Pons (tissue), 1 donor: Measurements from ENCODE around the gene PSMC2.

Experiments
- DNase-seq: peaks from one replicate; pipeline ENCODE4 v3.0.0-alpha.2; 2016; ENCODE audit warnings: low spot score

Gene PSMC2

DNA sequence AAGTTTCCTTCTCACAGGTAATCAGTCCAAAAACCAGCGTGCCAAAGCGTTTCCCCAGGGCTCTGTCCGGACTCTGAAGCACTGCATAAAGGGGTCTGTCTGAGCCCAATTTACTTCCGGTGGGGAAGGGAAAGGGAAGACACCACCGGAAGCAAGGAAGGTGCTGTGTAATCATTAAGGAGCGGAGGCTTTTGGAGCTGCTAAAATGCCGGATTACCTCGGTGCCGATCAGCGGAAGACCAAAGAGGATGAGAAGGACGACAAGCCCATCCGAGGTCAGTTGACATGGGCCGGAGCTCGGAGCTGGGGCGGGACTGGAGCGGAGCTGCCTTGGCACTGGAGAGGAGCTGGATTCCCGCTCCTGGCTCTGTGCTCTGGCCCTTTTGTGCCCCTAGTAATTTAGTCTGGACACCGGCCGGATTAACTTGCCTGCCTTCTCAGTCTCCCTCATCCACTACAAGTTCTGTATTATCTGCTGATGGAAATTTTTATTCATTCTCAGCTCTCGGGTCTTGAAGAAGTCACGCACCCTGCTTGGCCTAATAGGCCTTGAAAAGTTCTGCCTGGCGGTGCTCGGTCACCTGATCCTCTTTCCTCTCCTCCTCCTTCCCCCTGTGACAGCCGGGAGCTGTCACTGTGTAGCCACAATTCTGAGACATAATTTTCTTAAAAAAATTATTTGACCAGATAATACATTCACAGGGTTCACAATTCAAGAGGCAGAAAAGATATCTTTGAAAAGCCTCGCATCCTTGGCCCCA lies at the start of gene PSMC2:
Gene PSMC2 (plus strand): TSS at position 137 of the 761 bp plus-strand sequence. CDS start 69 bp downstream, at position 206.
- DNase-seq, result peak; percentile 92

DNA sequence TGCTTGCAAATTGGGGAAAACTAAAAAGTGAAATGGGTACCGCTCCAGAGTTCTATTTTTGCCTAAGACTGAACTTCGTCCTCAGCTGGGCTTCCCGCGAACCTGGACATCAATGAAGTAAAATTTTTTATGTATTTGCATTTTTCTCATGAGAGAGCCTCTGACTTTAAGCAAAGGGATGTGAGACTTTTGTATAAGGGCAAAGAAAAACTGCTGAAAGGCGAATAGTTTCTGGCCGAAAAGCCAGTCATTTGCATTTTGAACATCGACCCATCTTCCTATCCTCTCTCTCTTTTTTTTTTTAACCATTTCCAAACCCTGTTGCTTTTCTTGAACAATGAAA lies 49.6 kb upstream of the PSMC2 start:
- DNase-seq, result no peak

- DNase-seq, result no peak
These were observed 47.8 kb upstream of the PSMC2 start for GRCh38 chr7:103299660-103300059.

DNA sequence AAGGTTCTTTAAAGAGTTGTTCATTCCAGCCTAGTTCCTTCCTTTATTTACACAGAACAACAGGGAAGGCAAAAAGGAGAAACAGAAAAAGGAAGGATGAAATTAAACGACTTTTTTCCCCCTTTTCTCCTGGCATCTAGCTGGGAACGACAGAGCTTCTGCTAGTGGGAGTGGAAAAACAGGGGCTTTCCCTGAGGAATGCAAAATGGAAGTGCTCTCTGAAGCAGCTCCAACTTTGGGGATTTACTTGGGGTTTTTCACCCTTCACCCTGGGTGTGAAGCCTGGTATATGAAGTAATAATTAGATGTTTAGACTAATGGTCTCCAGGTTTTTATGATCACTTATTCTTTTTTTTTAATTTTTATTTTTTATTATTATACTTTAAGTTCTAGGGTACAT lies 46.0 kb upstream of the PSMC2 start:
- DNase-seq, result no peak

GRCh38 chr7:103307503-103308231 lies 39.8 kb upstream of the PSMC2 start:
- no peak for DNase-seq

DNA sequence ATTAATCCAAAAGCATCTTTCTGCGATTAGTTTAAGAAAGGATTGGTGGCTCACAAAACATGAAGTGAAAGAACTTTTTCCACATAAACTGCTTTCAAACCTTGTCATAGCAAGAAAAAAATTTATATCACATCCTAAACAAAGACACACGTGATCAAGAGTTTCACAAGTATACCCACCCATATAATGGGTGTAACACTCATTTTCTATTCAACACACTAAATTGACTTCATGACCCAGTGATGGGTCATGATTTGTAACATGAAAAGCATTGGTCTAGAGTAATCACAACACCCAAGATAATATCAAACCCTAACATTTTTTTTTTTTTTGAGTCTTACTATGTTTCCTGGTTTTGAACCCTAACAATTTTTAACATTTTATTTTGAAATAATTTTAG lies 32.6 kb upstream of the PSMC2 start:
- DNase-seq, result no peak

DNA sequence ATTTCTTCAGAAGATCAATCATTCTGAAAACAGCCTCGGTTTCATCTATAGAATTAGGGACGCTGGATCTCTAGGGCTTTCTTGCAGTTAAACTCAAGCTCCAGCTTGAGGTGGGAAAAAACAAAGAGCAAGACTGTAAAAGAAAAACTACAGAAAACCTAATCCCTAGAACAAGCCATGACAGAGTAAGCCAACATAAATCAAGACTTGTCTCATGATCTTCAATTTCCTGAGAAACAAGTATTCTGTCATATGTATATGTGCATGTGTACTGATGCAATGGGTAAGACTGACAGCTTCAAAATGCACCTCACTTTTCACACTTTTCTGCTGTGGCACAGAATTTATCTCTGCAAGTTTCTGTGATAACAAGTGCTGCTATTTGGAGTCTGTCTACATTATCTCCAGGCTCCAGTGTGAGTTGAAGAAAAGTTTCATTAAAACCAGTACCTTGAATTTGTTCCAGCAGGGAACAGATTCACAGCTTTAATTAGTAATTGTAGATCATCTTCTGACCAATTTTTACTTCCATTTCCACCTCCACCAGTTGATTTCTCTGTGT lies 31.0 kb upstream of the PSMC2 start:
- no peak for DNase-seq

DNA sequence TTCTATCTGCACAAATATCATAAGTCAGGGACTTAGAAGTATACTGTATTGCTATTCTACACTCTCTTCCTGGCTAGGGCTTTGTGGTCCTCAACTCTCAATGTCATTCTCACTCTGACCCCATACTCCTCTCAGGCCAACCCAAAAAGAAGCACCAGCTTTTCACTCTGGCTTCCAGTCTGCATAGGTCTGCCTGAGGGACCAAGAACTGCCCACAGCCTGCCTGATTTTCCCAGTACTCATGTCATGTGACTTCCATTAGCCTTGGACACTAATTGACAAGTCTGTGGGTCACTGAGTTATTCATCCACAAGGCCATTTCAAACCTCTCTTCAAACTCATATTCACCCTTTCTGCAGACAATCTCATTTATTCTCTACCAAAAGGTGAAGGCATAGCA lies 30.4 kb upstream of the PSMC2 start:
- DNase-seq, result no peak

- DNase-seq, result no peak
These were observed 21.7 kb upstream of the PSMC2 start for GRCh38 chr7:103325744-103326143.

DNA sequence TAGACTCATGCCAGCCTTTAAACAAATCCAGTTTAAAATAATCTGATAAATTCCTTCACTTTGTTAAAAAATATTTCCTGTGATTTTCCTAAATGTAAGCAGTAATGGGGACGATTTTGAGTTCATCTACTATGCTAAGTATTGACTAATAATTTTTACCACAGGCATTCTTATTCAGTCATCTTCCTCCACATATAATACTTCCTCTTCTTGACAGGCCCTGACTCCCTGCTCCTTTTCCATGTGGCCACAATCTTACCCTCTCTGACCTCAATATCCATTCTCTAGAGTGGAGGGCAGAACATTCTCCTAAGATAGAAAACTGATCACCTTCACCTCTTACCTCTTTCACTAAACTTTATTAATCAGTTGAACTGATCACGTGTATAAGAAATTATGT lies 10.7 kb upstream of the PSMC2 start:
- no peak for DNase-seq

DNA sequence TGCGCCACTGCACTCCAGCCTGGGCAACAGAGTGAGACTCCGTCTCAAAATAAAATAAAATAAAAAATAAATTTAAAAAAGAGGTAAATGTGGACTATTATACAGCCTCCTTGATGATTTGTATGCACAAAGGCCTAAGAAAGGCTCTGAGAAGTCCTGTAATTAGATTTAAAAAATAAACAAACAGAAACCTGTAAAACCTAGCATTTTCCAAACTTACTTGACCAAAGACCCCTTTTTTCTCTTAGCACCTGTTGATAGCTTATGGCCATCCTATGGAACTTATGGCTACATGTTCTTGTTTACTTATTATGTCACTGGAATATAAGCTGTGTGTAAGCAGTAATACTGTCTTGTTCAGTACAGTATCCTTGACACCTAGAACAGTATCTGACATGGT lies 8.6 kb upstream of the PSMC2 start:
- no peak for DNase-seq

GRCh38 chr7:103341466-103341865 lies 6.0 kb upstream of the PSMC2 start:
- no peak for DNase-seq

DNA sequence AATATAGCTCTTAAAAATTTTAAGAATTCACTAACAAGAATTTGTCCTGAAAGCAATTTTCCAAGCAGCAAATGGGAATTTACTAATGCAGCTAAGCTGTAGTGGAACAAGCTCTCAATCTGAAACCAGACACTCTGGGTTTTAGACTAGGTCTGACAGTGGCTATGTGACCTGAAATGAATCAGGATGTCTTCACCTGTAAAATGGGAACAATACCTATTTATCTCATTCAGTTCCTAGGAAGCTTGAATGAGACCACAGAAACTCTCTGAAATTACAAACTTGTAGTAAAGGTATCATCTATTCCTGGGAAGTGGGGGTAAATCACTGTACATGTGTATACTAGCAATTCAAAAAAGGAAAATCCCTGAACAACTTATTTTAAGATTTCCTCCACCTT lies 4.1 kb upstream of the PSMC2 start:
- DNase-seq, result no peak

- peak; percentile 15 for DNase-seq
These were observed 3.5 kb upstream of the PSMC2 start for GRCh38 chr7:103343758-103344452.

DNA sequence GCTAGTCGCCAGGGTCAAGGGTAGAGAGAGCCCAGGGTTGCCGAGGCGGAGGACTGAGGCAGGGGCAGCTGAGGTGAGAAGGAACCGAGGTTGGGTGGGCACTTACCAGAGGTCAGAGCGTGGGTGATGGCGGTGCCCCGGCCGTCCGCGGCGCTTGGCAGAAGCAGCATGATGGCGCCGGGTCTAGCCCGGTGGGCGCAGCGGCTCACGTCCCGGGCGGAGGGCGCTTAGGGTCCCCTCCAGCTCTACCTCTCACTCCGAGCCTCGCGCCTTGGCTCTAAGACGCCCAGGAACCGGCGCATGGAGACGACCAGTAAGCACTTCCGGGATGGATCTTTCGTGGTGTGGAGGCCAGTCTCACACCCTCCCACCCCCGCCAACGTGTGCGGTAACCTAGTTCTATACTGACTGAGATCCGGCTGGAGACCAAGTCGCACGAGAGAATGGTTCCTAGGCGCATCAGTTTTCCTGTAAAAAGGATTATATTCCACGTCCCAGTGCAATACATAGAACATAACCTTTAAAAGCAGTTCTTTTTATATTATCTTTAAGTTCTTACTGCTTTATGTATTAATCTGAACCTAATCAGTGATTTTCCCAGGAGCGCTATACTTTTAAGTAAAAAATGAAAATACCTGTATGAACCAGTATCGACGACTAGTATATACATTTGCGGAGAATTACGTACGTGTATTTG lies 2.8 kb upstream of the PSMC2 start, which contains the start of gene DNAJC2:
Gene DNAJC2 (minus strand): TSS at position 315 of the 697 bp plus-strand sequence. CDS start 145 bp downstream, at position 170.
- peak; percentile 89 for DNase-seq

DNA sequence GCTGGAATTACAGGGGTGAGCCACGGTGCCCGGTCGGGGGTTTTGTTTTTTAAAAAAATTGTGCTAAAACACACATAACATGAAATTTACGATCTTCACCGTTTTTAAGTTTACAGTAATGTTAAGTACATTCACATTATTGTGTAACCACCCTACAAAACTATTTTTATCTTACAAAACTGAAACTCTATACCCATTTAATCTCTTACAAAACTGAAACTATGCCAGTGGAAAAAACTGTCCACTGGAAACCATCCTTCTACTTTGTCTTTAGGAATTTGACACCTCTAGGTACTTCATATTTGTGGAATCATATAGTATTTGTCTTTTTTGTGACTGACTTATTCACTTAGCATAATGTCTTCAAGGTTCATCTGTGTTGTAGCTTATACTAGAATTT lies 1.0 kb upstream of the PSMC2 start:
- no peak for DNase-seq

DNA sequence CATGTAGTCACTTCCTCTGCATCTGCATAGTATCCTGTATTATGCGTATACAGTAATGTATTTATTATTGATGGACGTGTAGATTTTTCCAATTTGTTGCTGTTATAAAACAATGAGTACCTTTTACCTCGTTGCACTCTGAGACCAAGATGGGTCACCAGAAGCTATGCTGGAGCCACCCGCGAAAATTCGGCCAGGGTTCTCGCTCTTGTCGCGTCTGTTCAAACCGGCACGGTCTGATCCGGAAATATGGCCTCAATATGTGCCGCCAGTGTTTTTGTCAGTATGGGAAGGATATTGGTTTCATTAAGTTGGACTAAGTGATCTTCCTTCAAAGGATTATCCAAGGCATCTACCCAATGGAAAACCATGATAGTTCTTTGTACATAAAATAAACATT lies 1.0 kb downstream of the PSMC2 start:
- DNase-seq, result no peak

- DNase-seq, result no peak
These were observed 1.5 kb downstream of the PSMC2 start for GRCh38 chr7:103348959-103349358.

DNA sequence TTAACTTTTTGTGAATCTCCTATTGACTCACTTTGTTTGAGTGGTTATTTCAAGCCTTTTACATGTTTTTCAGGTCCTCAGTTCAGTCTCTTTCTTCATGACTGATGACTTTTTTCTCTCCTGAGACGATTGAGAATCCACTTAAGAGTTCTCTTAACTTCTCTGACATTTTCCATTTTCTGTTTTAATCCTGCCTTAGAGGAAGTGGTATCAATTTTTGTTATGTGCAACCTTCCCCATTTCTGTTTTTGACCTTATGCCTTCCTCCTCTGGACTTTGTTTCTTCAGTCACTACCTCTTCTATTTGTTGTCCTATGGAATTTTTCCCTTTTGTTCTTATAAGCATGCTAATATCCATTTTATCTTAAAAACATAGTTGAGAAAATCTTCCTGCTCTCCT lies 2.4 kb downstream of the PSMC2 start:
- no peak for DNase-seq

DNA sequence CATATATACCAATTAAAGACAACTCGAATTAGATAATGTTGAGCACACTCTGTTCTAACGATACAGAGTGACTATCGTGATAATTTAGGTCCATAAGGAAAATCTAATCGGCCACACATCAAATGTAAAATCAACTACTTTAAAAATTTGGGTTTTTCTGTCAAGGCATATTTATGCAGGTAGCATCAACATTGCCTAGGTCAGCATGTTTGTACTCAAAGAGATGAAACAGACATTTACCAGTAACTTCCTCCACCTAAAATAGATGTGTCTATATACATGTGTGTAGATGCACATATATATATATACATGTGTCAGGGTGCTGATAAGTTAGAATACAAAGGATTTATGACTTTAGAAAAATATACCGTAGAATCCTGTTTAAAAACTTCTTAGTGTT lies 22.0 kb downstream of the PSMC2 start:
- no peak for DNase-seq

DNA sequence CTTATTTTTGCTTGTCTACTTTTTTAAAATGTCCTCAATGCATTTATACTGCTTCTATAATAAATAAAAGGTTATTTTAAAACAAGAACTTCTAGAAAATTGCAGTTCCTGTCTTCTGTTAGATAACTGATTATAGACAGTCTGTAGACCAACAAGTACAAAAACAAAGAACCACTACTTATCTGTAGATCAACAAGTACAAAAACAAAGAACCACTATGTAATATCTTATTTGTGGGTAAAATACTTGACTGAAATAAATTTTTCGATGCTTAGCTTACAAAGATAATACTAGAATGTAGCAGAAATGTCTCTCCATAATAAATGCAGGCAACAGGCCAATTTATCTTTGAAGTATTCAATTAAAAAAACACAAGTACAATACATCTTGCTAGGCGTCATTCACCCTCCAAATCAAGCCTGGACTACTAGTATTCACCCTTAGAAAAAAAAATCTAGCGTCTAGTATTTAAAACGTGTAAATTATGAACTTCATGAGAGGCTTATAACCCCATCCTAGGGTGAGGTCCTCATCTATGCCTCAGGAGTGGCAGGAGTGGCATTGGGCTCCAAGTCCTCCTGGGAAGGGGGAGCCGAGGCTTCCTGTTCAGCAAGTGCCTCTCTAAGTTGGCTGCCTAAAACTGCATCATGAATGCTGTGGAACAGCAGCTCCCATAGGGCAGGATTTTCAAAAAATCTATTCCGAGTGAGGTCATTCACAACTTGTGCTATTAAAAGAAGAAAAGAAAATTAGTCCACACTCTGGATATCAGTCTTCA lies 26.6 kb downstream of the PSMC2 start:
- no peak for DNase-seq
